HG03520 (cell line): ENCODE data around the gene OR2D2.
"Not testable (repeated sequence)": the region's sequence is repeated elsewhere in the genome, so short reads cannot be mapped to it uniquely, and the experiment has no call there.

Experiments
- ATAC-seq: cut with Tn5 transposase; IDR thresholded peaks from one replicate; pipeline ENCODE4 v1.9.1; 2021; ENCODE audit warnings: mild to moderate bottlenecking, moderate library complexity; ENCODE audit not compliant: unreplicated experiment

Gene OR2D2, protein sequence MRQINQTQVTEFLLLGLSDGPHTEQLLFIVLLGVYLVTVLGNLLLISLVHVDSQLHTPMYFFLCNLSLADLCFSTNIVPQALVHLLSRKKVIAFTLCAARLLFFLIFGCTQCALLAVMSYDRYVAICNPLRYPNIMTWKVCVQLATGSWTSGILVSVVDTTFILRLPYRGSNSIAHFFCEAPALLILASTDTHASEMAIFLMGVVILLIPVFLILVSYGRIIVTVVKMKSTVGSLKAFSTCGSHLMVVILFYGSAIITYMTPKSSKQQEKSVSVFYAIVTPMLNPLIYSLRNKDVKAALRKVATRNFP

DNA sequence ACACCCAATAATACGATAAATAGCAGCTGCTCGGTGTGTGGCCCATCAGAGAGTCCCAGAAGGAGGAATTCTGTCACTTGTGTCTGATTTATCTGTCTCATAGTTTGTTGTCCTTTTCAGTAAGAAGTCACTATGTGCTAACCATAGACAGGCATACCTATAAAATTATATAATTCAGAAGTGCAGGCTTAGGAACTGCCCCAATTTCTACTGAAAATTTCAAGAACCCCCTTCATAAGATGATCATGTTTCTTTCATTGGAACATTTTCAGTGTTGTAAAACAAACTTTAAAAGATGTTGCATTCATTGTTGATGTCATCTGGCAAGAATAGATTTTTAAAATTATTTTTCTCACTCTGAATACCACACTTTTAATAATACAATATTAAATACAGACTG, at the start of gene OR2D2:
OR2D2 (minus strand) TSS at position 101 of the 400 bp plus-strand sequence; CDS start at position 101, 0 bp downstream.
- ATAC-seq, result no peak

DNA sequence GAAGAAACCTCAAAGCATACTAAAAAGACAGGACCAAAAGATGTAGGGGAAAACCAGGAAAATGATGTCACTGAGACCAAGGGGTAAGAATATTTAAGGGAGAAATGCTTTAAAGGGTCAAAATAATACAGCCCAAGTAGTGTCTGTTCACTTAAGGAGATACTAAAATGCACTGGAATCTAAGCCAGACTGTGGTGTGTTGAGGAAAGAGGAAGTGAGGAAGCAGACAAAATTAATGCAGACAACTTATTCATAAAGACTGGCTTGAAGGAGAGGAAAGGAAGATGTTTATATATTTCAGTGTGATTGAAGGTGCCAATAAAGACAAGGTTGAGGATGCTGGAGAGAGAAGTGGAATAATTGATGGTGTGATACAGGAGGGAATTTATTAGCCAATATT, 49.7 kb upstream of the OR2D2 start:
- ATAC-seq, result no peak

DNA sequence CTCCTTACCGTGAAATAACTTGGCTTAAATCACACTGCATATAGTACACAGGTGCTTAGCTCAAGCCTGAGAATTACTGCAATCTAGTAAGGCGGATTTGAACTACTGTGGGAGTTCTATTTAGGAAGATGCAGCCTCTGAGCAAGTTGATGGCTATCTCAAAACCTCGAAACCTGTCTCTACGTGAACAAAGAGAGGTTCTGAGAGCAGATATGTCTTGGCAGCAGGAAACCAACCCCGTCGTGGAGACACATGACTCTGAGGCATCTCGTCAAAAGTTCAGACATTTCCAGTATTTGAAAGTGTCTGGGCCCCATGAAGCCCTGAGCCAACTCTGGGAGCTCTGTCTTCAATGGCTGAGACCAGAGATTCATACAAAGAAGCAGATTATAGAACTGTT, 39.8 kb upstream of the OR2D2 start:
- ATAC-seq, result no peak

DNA sequence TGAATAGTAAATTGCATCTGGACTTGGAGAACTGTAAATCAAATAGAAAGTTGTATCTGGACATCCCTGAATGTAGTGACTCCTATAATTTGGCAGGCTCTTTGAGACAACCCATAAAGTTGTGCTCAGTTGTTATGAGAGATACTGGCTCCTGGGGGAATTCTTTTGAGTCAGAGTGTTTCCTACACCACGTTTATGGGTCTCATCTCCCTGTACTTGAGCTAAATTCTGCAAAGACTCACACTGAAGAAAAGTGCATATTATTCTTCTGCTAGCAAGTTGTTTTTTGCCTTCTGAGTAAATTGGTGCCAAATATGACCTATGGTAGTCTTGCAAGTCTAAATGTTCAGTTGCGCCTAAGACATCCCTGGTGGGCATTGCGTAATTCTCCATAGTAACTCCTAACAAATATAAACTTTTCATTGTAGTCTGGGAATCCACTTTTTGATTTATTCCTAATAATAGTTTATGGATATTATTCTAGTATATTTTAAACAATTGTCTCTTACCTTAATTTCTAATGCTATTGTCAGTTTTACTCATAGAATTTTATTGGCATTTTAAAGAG, 38.9 kb upstream of the OR2D2 start:
- ATAC-seq, result no peak

DNA sequence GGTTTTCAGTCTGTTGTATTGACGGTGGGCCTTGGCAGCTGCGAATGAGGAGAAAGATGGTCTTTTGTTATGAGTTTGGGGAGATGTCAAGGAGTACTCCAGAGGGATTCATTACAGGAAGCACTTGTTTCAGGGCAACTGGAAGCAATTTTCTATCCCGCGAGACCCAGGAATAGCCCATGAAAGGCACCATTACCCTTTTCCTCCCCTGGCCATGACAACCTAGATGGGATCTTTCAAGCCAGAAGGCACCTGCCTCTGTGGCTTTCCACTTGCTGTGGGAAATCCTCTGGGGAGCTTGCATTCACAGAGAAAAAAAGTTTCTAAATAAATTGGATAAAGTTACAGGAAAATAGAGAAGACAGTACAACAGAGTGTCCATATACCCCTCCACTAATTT, 36.6 kb upstream of the OR2D2 start:
- ATAC-seq, result no peak

DNA sequence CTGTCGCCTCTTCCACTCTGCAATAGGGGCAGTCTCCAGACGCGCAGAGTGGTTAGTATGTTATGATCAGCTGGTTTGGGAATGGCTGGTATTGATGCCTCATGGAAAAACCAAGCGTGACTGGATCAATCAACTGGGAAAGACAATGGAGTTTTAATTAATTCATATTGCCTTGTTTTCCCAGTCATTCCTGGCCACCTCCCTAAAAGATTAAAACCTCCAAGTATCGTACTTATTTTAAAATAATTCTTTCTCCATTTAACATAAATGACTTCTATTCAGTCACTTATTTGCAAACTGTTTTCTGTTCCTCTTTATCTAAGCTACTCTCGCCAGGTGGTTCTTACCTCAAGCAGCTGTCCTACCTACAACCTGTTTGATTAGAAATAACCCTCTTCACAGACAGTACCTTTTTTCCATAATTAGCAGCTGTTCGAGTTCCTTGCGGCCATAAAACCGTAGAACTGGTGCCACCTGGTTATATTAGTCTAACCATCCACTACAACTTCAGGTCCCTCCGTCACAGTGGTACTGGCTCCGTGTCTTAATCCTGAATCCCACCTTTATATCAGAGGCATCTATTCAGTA, 34.8 kb upstream of the OR2D2 start:
- ATAC-seq, result peak; percentile 71

DNA sequence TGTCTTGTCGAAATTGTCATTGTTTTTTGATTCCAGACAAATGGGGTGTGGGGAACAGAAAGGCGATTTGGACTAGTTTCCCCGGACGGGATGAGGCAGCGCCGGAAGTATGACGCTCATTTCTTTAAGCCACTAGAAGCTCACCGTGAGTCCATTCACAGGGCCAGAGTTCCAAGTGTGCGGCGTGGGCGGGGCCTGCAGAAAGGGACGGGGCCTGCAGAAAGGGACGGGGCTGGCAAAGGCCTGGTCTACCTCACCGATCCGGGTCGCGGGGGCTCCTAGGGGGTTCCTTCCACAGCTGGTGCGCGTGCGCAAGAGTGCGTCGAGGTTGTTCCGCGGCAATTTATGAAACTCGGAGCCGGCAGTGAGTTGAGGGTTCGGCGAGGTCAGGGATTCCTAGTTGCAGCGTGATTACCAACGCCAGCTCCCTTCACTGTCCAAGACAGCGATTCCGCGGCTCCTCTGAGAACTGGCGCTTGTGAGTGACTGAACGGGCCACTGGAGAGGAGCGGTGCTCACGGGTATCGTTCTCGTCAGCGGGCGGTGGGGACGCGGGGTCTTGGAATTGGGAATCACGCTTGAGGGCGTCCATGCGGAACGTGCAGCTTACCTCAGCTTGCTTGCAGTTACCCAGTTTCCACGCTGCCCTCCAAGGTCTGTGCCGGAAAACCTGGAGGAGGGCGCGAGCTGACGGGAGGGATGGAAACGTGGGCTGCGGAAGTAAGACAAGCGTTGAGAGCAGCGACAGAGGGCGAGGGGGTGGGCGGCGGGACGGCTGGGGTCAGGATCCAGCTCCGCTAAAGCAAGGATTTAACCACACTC, 34.1 kb upstream of the OR2D2 start, which contains the start of gene ZNF215:
ZNF215 (plus strand) TSS at position 219 of the 822 bp plus-strand sequence. CDS start 5,847 bp downstream, outside the sequence.
- peak; percentile 67 for ATAC-seq

DNA sequence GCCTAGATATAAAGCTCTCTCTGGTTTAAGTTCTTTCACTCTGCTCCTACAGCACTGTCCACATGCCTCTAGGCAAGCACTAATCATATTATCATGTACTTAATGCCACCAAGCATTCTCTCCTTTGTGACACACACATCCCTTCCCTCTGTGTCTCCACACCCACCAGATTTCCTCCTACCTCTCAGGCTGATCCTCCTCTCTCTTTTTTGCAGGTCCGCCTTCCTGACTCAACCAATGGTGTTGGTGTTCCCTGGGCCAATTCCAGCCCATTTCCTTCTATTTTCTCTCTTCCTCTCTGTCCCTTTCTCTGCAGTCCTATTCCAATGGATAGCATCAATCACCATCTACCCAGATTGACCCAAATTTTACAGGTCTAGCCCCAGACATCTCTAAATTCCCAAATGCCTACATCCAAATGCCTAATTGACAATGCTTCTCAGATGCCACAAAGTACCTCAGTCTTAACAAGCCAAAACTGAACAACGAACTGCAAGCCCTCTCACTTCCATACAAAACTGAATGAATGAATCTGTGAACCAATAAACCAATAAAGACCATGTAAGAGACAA, 33.4 kb upstream of the OR2D2 start:
- ATAC-seq, result peak; percentile 1

DNA sequence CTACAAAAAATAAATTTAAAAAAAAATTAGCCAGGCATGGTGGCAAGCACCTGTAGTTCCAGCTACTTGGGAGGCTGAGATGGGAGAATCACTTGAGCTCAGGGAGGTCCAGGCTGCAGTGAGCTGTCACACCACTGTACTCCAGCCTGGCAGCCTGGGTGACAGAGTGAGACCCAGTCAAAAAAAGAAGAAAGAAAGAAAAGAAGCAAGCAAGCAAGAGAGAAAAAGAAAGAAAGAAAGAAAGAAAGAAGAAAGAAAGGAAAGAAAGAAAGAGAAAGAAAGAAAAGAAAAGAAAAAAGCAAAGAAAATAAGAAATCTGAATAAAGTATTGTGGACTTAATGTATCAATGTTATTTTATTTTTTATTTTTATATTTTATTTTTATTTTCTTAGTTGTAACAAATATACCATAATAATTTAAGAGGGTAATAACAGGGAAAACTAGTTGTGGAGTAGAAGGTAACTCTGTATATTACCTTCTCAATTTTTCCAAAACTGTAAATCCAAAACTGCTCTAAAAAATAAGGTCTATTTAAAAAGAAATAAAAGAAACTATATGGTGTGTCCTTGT, 32.8 kb upstream of the OR2D2 start:
- no peak for ATAC-seq

DNA sequence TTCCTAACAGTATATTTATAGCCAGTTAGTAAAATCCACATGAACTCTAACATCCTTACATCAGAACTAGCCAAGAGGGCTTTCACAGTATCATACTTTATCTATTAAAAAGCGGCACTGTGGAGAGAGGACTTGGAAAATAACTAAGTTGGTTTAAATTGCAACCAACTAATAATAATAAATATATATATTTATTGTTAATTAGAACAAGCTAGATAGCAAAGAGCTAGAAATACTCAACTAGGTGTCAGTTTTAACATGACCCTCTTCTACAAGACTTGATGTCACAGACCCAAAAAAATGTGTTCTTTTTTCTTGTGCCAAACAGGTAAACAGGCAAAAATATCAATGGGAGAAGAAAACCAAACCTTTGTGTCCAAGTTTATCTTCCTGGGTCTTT, 28.4 kb upstream of the OR2D2 start, which contains the start of gene OR2D3:
OR2D3 (plus strand) TSS at position 301 of the 400 bp plus-strand sequence; CDS start at position 301, 0 bp downstream.
- ATAC-seq, result no peak

DNA sequence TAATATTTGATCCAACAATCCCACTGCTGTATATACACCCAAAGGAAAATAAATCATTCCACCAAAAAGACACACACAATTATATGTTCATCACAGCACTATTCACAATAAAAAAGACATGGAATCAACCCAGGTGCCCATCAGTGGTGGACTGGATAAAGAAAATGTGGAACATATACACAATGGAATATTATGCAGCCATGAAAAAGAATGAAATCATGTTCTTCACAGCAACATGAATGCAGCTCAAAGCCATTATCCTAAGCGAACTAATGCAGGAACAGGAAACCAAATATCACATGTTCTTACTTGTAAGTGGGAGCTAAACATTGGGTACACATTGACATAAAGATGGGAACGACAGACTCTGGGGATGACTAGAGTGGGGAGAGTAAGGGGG, 27.4 kb upstream of the OR2D2 start:
- no peak for ATAC-seq

DNA sequence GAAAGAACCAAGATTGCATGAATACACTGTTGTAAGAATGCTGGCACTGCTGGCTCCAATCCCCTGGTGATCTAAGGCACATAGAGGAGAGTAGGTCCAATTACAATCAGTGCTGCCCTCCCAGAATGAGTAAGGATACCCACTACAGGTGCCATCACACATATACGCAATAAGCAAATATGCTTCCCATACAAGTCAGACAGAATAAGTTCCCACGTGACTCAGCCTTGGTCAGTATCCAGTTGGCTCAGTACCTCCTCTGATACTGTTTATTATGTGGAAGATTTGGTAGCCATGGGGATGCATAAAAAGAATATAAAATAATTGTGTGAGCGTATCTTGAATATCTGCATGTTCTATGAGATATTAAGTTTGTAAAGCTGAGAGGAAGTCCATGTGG, 19.6 kb upstream of the OR2D2 start:
- ATAC-seq, result no peak

DNA sequence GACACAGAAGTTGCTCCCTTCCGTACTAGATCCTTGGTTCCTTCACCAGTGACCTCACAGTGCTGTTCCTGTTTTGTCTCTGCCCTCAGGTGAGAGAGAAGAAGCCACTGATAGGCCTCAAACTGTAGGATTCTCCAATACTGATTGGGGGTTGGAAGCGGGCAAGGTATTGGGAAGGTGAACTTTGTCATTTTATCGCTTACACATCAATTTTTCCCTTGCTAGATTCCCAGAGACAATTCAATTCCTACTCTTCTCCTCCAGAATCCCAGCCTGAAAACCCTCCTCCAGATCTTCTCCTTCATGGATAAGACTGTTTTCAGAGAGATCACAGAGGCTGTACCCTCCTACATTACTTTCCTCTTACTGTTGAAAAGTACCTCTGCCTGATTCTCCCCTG, 19.1 kb upstream of the OR2D2 start:
- ATAC-seq, result no peak

DNA sequence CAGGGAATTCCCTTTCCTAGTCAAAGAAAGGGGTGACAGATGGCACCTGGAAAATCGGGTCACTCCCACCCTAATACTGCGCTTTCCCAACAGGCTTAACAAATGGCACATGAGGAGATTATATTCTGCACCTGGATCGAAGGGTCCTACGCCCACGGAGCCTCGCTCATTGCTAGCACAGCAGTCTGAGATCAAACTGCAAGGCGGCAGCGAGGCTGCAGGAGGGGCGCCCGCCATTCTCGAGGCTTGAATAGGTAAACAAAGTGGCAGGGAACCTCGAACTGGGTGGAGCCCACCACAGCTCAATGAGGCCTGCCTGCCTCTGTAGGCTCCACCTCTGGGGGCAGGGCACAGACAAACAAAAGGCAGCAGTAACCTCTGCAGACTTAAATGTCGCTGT, 12.5 kb upstream of the OR2D2 start:
- ATAC-seq, result not testable (repeated sequence)

DNA sequence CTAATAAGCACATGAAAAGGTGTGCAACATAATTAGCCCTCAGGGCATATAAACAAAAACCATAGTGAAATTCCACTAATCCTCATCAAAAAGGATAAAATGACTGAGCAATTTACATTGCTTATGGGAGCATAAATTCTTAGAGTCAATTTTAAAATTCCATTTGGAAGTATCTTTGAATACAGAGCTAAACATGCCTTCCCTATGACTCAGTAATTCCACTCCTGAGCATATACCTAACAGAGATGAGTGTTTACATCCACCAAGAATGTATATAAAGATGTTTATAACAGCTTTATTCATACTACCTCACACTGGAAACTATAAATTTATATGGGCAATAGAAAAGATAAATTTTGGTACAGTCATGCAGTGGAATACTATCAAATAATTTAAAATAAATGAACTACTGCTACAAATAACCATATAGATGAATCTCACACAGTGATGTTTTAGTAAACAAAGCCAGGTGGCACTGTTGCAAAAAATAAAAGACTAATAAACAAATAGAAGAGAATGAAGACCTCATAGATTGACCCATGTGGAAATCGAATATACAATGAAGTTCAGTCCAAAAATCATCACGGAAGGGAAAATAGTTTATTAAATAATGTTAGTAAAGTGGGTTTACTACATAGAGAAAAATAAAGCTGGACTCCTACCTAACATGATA, 8.2 kb upstream of the OR2D2 start:
- ATAC-seq, result no peak

DNA sequence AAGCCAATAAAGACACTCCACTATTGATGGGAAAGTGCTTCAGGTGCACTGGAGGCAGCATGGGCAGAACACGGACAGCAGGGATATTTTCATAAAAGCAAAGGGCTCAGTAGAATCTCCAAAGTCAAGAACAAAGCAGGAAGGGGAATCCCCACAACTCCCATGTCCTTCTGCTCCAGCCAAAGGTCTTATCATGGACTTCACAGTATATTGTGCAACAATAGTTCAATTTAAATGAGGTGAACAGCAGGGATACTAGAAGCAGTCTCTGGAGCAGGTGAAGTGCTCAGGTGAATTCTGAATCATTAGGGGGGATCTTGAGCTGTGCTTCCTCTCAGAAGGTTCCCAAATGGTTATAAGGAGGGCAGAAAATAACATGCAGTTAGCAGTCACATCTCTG, 6.6 kb upstream of the OR2D2 start:
- no peak for ATAC-seq

DNA sequence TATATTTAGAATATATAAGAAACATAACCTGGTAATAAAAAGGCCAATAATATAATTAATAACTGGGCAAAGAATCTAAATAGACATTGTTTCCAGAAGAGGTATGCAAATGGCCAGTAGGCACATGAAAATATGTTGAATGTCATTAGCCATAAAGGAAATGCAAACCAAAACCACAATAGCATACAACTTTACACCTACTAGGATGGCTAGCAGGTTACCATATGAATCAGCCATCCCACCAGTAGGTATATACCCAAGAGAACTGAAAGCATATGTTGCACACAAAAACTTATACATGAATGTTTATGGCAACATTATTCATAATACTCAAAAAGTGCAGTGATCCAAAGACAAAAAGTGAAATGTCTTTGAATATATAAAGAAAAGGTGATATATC, 2.7 kb upstream of the OR2D2 start:
- peak; percentile 91 for ATAC-seq

DNA sequence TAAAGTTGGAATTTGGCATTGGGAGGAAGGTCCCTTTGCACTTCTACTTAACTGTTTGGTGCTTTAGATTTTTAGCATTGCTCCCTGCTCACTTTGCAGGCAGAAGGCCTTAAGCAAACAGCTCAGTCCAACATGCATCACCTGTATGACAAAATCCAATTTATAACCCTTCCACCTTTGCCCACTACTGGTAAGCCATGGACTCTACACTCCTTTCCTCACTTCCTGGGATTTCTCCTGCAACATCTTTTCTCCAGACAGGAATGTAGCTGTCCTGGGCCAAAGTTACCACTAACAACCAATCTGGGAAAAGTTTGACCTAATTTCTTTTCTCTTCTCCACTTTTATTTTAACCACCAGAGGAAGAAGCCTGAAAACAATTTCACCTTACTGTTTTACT, 1.8 kb upstream of the OR2D2 start:
- no peak for ATAC-seq

DNA sequence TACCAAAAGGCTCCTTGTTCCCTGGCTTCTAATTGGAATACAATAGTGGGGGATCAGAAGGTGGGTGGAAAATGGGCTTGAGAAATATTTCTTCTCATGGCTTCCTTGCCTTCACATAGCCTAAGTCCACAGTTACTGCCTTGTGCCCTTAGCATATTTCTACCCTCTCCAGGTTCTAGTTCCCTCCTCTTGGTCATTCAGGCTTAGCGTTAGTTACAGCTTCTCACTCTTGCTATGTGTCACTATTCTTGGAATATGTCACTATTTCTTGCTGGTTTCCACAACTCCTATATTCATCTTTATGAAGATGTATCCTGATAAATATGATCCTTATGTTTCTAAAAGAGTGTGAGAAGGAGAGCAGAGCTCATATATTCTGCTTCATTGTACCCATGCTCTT, 2.5 kb downstream of the OR2D2 start:
- ATAC-seq, result no peak

DNA sequence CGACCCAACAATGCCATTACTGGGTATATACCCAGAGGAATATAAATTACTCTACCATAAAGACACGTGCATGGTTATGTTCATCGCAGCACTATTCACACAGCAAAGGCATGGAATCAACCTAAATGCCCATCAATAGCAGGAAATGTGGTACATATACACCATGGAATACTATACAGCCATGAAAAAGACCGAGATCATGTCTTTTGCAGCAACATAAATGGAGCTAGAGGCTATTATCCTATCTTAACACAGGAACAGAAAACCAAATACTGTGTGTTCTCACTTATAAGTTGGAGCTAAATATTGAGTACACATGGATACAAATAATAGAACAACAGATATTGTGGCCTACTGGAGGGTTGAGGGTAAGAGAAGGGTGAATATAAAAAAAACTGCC, 3.5 kb downstream of the OR2D2 start:
- ATAC-seq, result no peak
